Measurements from ENCODE around the gene GTPBP6. TPM values are rescaled to one million over a fixed set of nuclear protein-coding genes. Genes with fewer than 3 reads are reported as not detected.

Gene GTPBP6
- total and polyA plus RNA-seq, 7 donors = 48.1 to 63.4 (median 50.0) TPM

GRCh38 chrX:358651-359143 is 40.1 kb upstream of the GTPBP6 start:
- intact Hi-C loops (cut with DNase I) = no loop called here
- no peak for TF ChIP-seq CTCF (IDR thresholded peaks at IDR 0.05)
- ATAC-seq (no peak), DNase-seq (peak in 1 of 2 donors; percentile 26)
- Histone ChIP-seq H3K9me3 (peaks cover 4% of the 10 kb centered on the region), H3K4me3 (no peak overlapping the region), H3K4me1 (no peaks in the 10 kb centered on the region), H3K27me3 (ENCODE audit: insufficient read depth in 3 of 3, low read length in 2 of 3) (no peaks in the 10 kb centered on the region), H3K36me3 (ENCODE audit: insufficient read depth in 1 of 2, low read depth in 1 of 2) (peaks cover 5 to 35% of the 10 kb centered on the region in 2 donors), H3K27ac (no peak overlapping the region)
- 91 to 93% (median 93%) methylated on average over 28 to 47 of the region's 49 CpGs for WGBS, 3 donors

DNA sequence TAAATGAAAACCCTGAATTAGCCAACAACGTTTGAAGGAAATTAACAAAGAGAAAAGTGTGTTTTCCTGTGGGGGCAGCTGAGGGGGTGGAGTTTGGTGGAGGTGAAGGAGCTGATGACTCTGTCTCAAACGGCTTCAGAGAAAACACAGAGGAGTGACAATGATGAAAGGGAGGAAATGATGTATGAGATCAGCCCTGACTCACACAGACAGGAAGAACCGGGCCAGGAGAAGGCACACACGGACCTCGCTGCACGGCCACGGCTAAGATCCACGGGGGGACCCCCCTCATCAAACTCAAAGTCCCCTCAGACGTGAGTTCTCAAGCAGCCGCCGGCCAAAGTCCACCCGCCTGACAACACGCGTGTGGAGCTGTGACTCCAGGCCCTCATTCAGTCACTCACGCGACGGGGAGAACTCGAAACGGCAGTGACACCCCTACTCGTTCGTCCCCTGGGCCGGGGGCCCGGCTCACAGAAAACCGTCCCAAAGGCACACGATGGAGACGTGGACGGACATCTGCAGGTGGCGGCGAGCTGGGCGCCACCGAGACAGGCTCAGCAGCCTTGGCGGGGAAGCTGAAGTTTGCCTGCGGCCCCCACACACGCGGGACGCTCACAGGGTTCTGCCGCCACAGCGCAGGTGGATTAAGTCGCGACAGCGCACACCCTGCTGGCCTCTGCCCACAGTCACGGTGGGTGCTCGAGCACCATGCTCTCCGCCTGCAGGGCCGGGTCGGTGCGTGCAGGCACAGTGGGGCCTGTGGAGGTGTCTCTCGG is 39.3 kb upstream of the GTPBP6 start:
- Histone ChIP-seq H3K4me3 (no peak overlapping the region), H3K4me1 (no peaks in the 10 kb centered on the region), H3K27me3 (ENCODE audit: insufficient read depth in 3 of 3, low read length in 2 of 3) (no peaks in the 10 kb centered on the region), H3K36me3 (ENCODE audit: insufficient read depth in 1 of 2, low read depth in 1 of 2) (peaks cover 5 to 35% of the 10 kb centered on the region in 2 donors), H3K9me3 (peaks cover 4% of the 10 kb centered on the region), H3K27ac (no peak overlapping the region)
- intact Hi-C loops (cut with DNase I) = no loop called here
- 87 to 90% (median 88%) methylated on average over 48 of the region's 48 CpGs for WGBS, 3 donors
- peak in 1 of 2 donors; percentile 52 for DNase-seq
- peak in 2 of 4 donors; percentile 29 to 36 for ATAC-seq
- no peak for TF ChIP-seq CTCF (IDR thresholded peaks at IDR 0.05)

- H3K9me3 ChIP-seq = peaks cover 4% of the 10 kb centered on the region
- H3K4me3 ChIP-seq = no peak overlapping the region
- 77 to 88% (median 78%) methylated on average over 14 of the region's 14 CpGs for WGBS, 3 donors
- peaks cover 5 to 35% of the 10 kb centered on the region in 2 donors for H3K36me3 ChIP-seq (ENCODE audit: insufficient read depth in 1 of 2, low read depth in 1 of 2)
- H3K27ac ChIP-seq = no peak overlapping the region
- no peak for ATAC-seq
- intact Hi-C loops (cut with DNase I) = no loop called here
- no peaks in the 10 kb centered on the region for H3K27me3 ChIP-seq (ENCODE audit: insufficient read depth in 3 of 3, low read length in 2 of 3)
- no peaks in the 10 kb centered on the region for H3K4me1 ChIP-seq
- peak in 1 of 2 donors; percentile 34 for DNase-seq
- TF ChIP-seq CTCF (IDR thresholded peaks at IDR 0.05) = no peak
These were observed 38.6 kb upstream of the GTPBP6 start for GRCh38 chrX:357035-357692.

DNA sequence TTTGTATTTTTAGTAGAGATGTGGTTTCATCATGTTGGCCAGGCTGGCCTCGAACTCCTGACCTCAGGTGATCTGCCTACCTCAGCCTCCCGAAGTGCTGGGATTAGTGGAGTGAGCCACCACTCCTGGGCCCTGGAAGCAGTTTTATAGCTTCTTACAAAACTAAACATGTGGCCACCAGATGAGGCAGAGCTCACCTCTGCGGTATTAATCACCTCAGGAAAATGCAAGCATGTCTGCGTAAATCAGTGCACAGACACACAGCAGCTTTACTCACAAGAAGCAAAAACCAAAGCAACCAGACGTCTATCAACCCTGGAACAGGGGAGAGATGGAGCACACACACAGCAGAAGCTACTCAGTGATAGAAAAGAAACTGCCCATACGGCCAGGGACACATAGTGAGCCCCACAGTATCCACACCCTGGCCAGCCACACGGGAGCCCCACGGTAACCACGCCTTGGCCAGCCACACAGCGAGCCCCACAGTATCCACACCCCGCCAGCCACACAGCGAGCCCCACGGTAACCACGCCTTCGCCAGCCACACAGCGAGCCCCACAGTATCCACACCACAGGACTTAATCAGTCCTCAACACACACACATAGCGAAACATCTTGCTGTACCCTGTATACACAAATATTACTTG is 37.9 kb upstream of the GTPBP6 start:
- H3K27ac ChIP-seq = no peak overlapping the region
- H3K27me3 ChIP-seq (ENCODE audit: insufficient read depth in 3 of 3, low read length in 2 of 3) = no peaks in the 10 kb centered on the region
- no peaks in the 10 kb centered on the region for H3K4me1 ChIP-seq
- 87% methylated on average over 17 of the region's 17 CpGs for WGBS, 3 donors
- peak in 2 of 4 donors; percentile 17 to 29 for ATAC-seq
- no peak overlapping the region for H3K4me3 ChIP-seq
- peak in 1 of 2 donors; percentile 28 for DNase-seq
- intact Hi-C loops (cut with DNase I) = no loop called here
- peaks cover 4% of the 10 kb centered on the region for H3K9me3 ChIP-seq
- peaks cover 5 to 35% of the 10 kb centered on the region in 2 donors for H3K36me3 ChIP-seq (ENCODE audit: insufficient read depth in 1 of 2, low read depth in 1 of 2)
- TF ChIP-seq CTCF (IDR thresholded peaks at IDR 0.05) = no peak

All from psoas muscle (tissue), 8 donors.